ENCODE measurements around the gene TAS2R20. TPM values are rescaled to one million over a fixed set of nuclear protein-coding genes. Genes with fewer than 3 reads are reported as not detected.
"Not testable (repeated sequence)": the region's sequence is repeated elsewhere in the genome, so short reads cannot be mapped to it uniquely, and the experiment has no call there.

Gene TAS2R20
- total and polyA plus RNA-seq, 2 experiments from 2014 or later = 3.9 TPM; not detected in 1

GRCh38 chr12:11033959-11034358, 35.9 kb upstream of the TAS2R20 start:
- H3K4me1 Mint-ChIP-seq; DNase-seq (ENCODE audit: low spot score); H4K20me1 ChIP-seq (replicated peaks; ENCODE audit: insufficient read depth); H3K27ac ChIP-seq (ENCODE audit: low read depth); H3K9me2 ChIP-seq (ENCODE audit: insufficient read depth); H3F3A ChIP-seq (replicated peaks; ENCODE audit: low read depth); H3K4me3 ChIP-seq; ATAC-seq; H2AFZ ChIP-seq; H3K36me3 ChIP-seq (ENCODE audit: insufficient read depth); H3K27me3 ChIP-seq (ENCODE audit: insufficient read depth); H3K4me3 Mint-ChIP-seq; H3K79me2 ChIP-seq (replicated peaks; ENCODE audit: insufficient read depth); H3K4me2 ChIP-seq; H3K27ac Mint-ChIP-seq; H3K4me1 ChIP-seq (ENCODE audit: insufficient read depth); H3K9me3 Mint-ChIP-seq; H3K27me3 Mint-ChIP-seq (ENCODE audit: insufficient read depth, low read depth, poor library complexity): not testable (repeated sequence)
- peaks cover 13% of the 10 kb centered on the region; the same call in 2 of the 3 replicates for H3K36me3 Mint-ChIP-seq (ENCODE audit: low read depth)

GRCh38 chr12:11031307-11031706, 33.2 kb upstream of the TAS2R20 start, which contains the start of gene TAS2R31:
TSS of gene TAS2R31 (minus strand) at chr12:11031407. CDS start at chr12:11031335, 72 bp downstream.
- no peak within 1 kb of the TSS for H3K4me2 ChIP-seq
- H3K9me2 ChIP-seq (ENCODE audit: insufficient read depth) = no peaks in the 10 kb centered on the region
- ATAC-seq = no peak
- TF ChIP-seq EZH2 (IDR thresholded peaks at IDR 0.05; ENCODE audit: low read depth, unreplicated experiment) = no peak
- Mint-ChIP-seq H3K27me3 (ENCODE audit: insufficient read depth, low read depth, poor library complexity) (peaks cover 2% of the 10 kb centered on the region), H3K9me3 (no peaks in the 10 kb centered on the region), H3K4me3 (no peak within 1 kb of the TSS), H3K27ac (no peak within 1 kb of the TSS), H3K4me1 (peaks cover under 1% of the 10 kb centered on the region; the same call in 1 of the 3 replicates), H3K36me3 (ENCODE audit: low read depth) (peaks cover 8% of the 10 kb centered on the region; the same call in 2 of the 3 replicates)
- no peaks in the 10 kb centered on the region for H3K4me1 ChIP-seq (ENCODE audit: insufficient read depth)
- H4K20me1 ChIP-seq (replicated peaks; ENCODE audit: insufficient read depth) = no peaks in the 10 kb centered on the region
- DNase-seq (ENCODE audit: low spot score) = no peak
- H3F3A ChIP-seq (replicated peaks; ENCODE audit: low read depth) = no peaks in the 10 kb centered on the region
- no peak within 1 kb of the TSS for H3K27ac ChIP-seq (ENCODE audit: low read depth)
- no peaks in the 10 kb centered on the region for H3K36me3 ChIP-seq (ENCODE audit: insufficient read depth)
- H3K4me3 ChIP-seq = no peak within 1 kb of the TSS
- H2AFZ ChIP-seq = no peak within 1 kb of the TSS
- H3K79me2 ChIP-seq (replicated peaks; ENCODE audit: insufficient read depth) = no peaks in the 10 kb centered on the region
- H3K27me3 ChIP-seq (ENCODE audit: insufficient read depth) = no peaks in the 10 kb centered on the region

GRCh38 chr12:11026118-11026517, 28.0 kb upstream of the TAS2R20 start:
- H3K4me1 ChIP-seq (ENCODE audit: insufficient read depth) = no peaks in the 10 kb centered on the region
- Mint-ChIP-seq H3K4me1 (peaks cover 4% of the 10 kb centered on the region; the same call in 1 of the 3 replicates), H3K27ac (no peak overlapping the region), H3K9me3 (peaks cover 5% of the 10 kb centered on the region), H3K27me3 (ENCODE audit: insufficient read depth, low read depth, poor library complexity) (no peaks in the 10 kb centered on the region), H3K4me3 (no peak overlapping the region), H3K36me3 (ENCODE audit: low read depth) (peaks cover 10% of the 10 kb centered on the region; the same call in 2 of the 3 replicates)
- ATAC-seq (peak; percentile 99), DNase-seq (ENCODE audit: low spot score) (peak; percentile 82)
- H3F3A ChIP-seq (replicated peaks; ENCODE audit: low read depth) = no peaks in the 10 kb centered on the region
- H2AFZ ChIP-seq = no peak overlapping the region
- H3K27me3 ChIP-seq (ENCODE audit: insufficient read depth) = no peaks in the 10 kb centered on the region
- no peak overlapping the region for H3K4me2 ChIP-seq
- H3K27ac ChIP-seq (ENCODE audit: low read depth) = no peak overlapping the region
- H4K20me1 ChIP-seq (replicated peaks; ENCODE audit: insufficient read depth) = no peaks in the 10 kb centered on the region
- H3K36me3 ChIP-seq (ENCODE audit: insufficient read depth) = no peaks in the 10 kb centered on the region
- no peaks in the 10 kb centered on the region for H3K9me2 ChIP-seq (ENCODE audit: insufficient read depth)
- no peaks in the 10 kb centered on the region for H3K79me2 ChIP-seq (replicated peaks; ENCODE audit: insufficient read depth)
- H3K4me3 ChIP-seq = no peak overlapping the region
- TF ChIP-seq JUNB (IDR thresholded peaks at IDR 0.05; ENCODE audit: unreplicated experiment) (no peak), STAT1 (IDR thresholded peaks at IDR 0.05; ENCODE audit: unreplicated experiment) (no peak), EZH2 (IDR thresholded peaks at IDR 0.05; ENCODE audit: low read depth, unreplicated experiment) (no peak), ETS1 (IDR thresholded peaks at IDR 0.05) (no peak), NANOG (IDR thresholded peaks at IDR 0.05; ENCODE audit: borderline replicate concordance) (no peak), REST (IDR thresholded peaks at IDR 0.05; ENCODE audit: unreplicated experiment) (no peak), EZH2phosphoT487 (IDR thresholded peaks at IDR 0.05; ENCODE audit: unreplicated experiment) (no peak)
